ENCODE data around the gene DCC.

Gene DCC

GRCh38 chr18:53224128-53224778, 884.3 kb downstream of the DCC start:
- Histone ChIP-seq H3K36me3 (ENCODE audit: control insufficient read depth in 2 of 2, insufficient read depth in 2 of 2, low read length in 2 of 2) (no peaks in the 10 kb centered on the region), H3K27ac (ENCODE audit: low read depth in 2 of 2, low read length in 2 of 2) (no peak overlapping the region), H3K4me1 (ENCODE audit: control insufficient read depth in 2 of 2, insufficient read depth in 2 of 2, low read length in 2 of 2) (no peaks in the 10 kb centered on the region), H3K4me3 (ENCODE audit: low read length in 2 of 2) (no peak overlapping the region), H3K9ac (ENCODE audit: low read depth in 1 of 2, low read length in 2 of 2) (no peak overlapping the region), H3K27me3 (ENCODE audit: control insufficient read depth in 2 of 2, insufficient read depth in 2 of 2, low read length in 2 of 2) (no peaks in the 10 kb centered on the region), H3K9me3 (ENCODE audit: control insufficient read depth in 2 of 2, low read length in 2 of 2) (no peaks in the 10 kb centered on the region)

- H3K4me1 ChIP-seq (ENCODE audit: control insufficient read depth in 2 of 2, insufficient read depth in 2 of 2, low read length in 2 of 2) = no peaks in the 10 kb centered on the region
- no peaks in the 10 kb centered on the region for H3K27me3 ChIP-seq (ENCODE audit: control insufficient read depth in 2 of 2, insufficient read depth in 2 of 2, low read length in 2 of 2)
- H3K27ac ChIP-seq (ENCODE audit: low read depth in 2 of 2, low read length in 2 of 2) = no peak overlapping the region
Measured at GRCh38 chr18:53225567-53226325, 885.7 kb downstream of the DCC start.

GRCh38 chr18:53234610-53235009, 894.6 kb downstream of the DCC start:
- Histone ChIP-seq H3K9ac (ENCODE audit: low read depth in 1 of 2, low read length in 2 of 2) (no peak overlapping the region), H3K27me3 (ENCODE audit: control insufficient read depth in 2 of 2, insufficient read depth in 2 of 2, low read length in 2 of 2) (no peaks in the 10 kb centered on the region), H3K4me1 (ENCODE audit: control insufficient read depth in 2 of 2, insufficient read depth in 2 of 2, low read length in 2 of 2) (no peaks in the 10 kb centered on the region), H3K4me3 (ENCODE audit: low read length in 2 of 2) (no peak overlapping the region), H3K36me3 (ENCODE audit: control insufficient read depth in 2 of 2, insufficient read depth in 2 of 2, low read length in 2 of 2) (no peaks in the 10 kb centered on the region), H3K9me3 (ENCODE audit: control insufficient read depth in 2 of 2, low read length in 2 of 2) (no peaks in the 10 kb centered on the region), H3K27ac (ENCODE audit: low read depth in 2 of 2, low read length in 2 of 2) (no peak overlapping the region)

More at GRCh38 chr18:53225567-53226325, 885.7 kb downstream of the DCC start:
- Histone ChIP-seq H3K9ac (ENCODE audit: low read depth in 1 of 2, low read length in 2 of 2) (no peak overlapping the region), H3K4me3 (ENCODE audit: low read length in 2 of 2) (no peak overlapping the region), H3K36me3 (ENCODE audit: control insufficient read depth in 2 of 2, insufficient read depth in 2 of 2, low read length in 2 of 2) (no peaks in the 10 kb centered on the region), H3K9me3 (ENCODE audit: control insufficient read depth in 2 of 2, low read length in 2 of 2) (no peaks in the 10 kb centered on the region)

GRCh38 chr18:53241161-53241560, 901.2 kb downstream of the DCC start:
- Histone ChIP-seq H3K36me3 (ENCODE audit: control insufficient read depth in 2 of 2, insufficient read depth in 2 of 2, low read length in 2 of 2) (no peaks in the 10 kb centered on the region), H3K4me1 (ENCODE audit: control insufficient read depth in 2 of 2, insufficient read depth in 2 of 2, low read length in 2 of 2) (no peaks in the 10 kb centered on the region), H3K27ac (ENCODE audit: low read depth in 2 of 2, low read length in 2 of 2) (no peak overlapping the region), H3K4me3 (ENCODE audit: low read length in 2 of 2) (no peak overlapping the region), H3K27me3 (ENCODE audit: control insufficient read depth in 2 of 2, insufficient read depth in 2 of 2, low read length in 2 of 2) (no peaks in the 10 kb centered on the region), H3K9me3 (ENCODE audit: control insufficient read depth in 2 of 2, low read length in 2 of 2) (no peaks in the 10 kb centered on the region), H3K9ac (ENCODE audit: low read depth in 1 of 2, low read length in 2 of 2) (no peak overlapping the region)

- H3K27me3 ChIP-seq (ENCODE audit: control insufficient read depth in 2 of 2, insufficient read depth in 2 of 2, low read length in 2 of 2) = no peaks in the 10 kb centered on the region
- no peaks in the 10 kb centered on the region for H3K36me3 ChIP-seq (ENCODE audit: control insufficient read depth in 2 of 2, insufficient read depth in 2 of 2, low read length in 2 of 2)
- H3K9ac ChIP-seq (ENCODE audit: low read depth in 1 of 2, low read length in 2 of 2) = no peak overlapping the region
- no peak overlapping the region for H3K27ac ChIP-seq (ENCODE audit: low read depth in 2 of 2, low read length in 2 of 2)
- no peaks in the 10 kb centered on the region for H3K4me1 ChIP-seq (ENCODE audit: control insufficient read depth in 2 of 2, insufficient read depth in 2 of 2, low read length in 2 of 2)
- H3K4me3 ChIP-seq (ENCODE audit: low read length in 2 of 2) = no peak overlapping the region
- no peaks in the 10 kb centered on the region for H3K9me3 ChIP-seq (ENCODE audit: control insufficient read depth in 2 of 2, low read length in 2 of 2)
Measured at GRCh38 chr18:53253789-53254188, 913.8 kb downstream of the DCC start.

GRCh38 chr18:53254265-53254664, 914.3 kb downstream of the DCC start:
- Histone ChIP-seq H3K4me3 (ENCODE audit: low read length in 2 of 2) (no peak overlapping the region), H3K36me3 (ENCODE audit: control insufficient read depth in 2 of 2, insufficient read depth in 2 of 2, low read length in 2 of 2) (no peaks in the 10 kb centered on the region)

GRCh38 chr18:53261241-53261640, 921.2 kb downstream of the DCC start:
- Histone ChIP-seq H3K9me3 (ENCODE audit: control insufficient read depth in 2 of 2, low read length in 2 of 2) (no peaks in the 10 kb centered on the region), H3K36me3 (ENCODE audit: control insufficient read depth in 2 of 2, insufficient read depth in 2 of 2, low read length in 2 of 2) (no peaks in the 10 kb centered on the region), H3K9ac (ENCODE audit: low read depth in 1 of 2, low read length in 2 of 2) (no peak overlapping the region), H3K4me3 (ENCODE audit: low read length in 2 of 2) (no peak overlapping the region), H3K27me3 (ENCODE audit: control insufficient read depth in 2 of 2, insufficient read depth in 2 of 2, low read length in 2 of 2) (no peaks in the 10 kb centered on the region), H3K4me1 (ENCODE audit: control insufficient read depth in 2 of 2, insufficient read depth in 2 of 2, low read length in 2 of 2) (no peaks in the 10 kb centered on the region), H3K27ac (ENCODE audit: low read depth in 2 of 2, low read length in 2 of 2) (no peak overlapping the region)

More at GRCh38 chr18:53254265-53254664, 914.3 kb downstream of the DCC start:
- H3K9me3 ChIP-seq (ENCODE audit: control insufficient read depth in 2 of 2, low read length in 2 of 2) = no peaks in the 10 kb centered on the region
- no peak overlapping the region for H3K9ac ChIP-seq (ENCODE audit: low read depth in 1 of 2, low read length in 2 of 2)
- no peaks in the 10 kb centered on the region for H3K27me3 ChIP-seq (ENCODE audit: control insufficient read depth in 2 of 2, insufficient read depth in 2 of 2, low read length in 2 of 2)
- H3K4me1 ChIP-seq (ENCODE audit: control insufficient read depth in 2 of 2, insufficient read depth in 2 of 2, low read length in 2 of 2) = no peaks in the 10 kb centered on the region
- H3K27ac ChIP-seq (ENCODE audit: low read depth in 2 of 2, low read length in 2 of 2) = no peak overlapping the region

- H3K36me3 ChIP-seq (ENCODE audit: control insufficient read depth in 2 of 2, insufficient read depth in 2 of 2, low read length in 2 of 2) = no peaks in the 10 kb centered on the region
- no peaks in the 10 kb centered on the region for H3K4me1 ChIP-seq (ENCODE audit: control insufficient read depth in 2 of 2, insufficient read depth in 2 of 2, low read length in 2 of 2)
- no peak overlapping the region for H3K4me3 ChIP-seq (ENCODE audit: low read length in 2 of 2)
- no peaks in the 10 kb centered on the region for H3K9me3 ChIP-seq (ENCODE audit: control insufficient read depth in 2 of 2, low read length in 2 of 2)
- H3K27ac ChIP-seq (ENCODE audit: low read depth in 2 of 2, low read length in 2 of 2) = no peak overlapping the region
- no peak overlapping the region for H3K9ac ChIP-seq (ENCODE audit: low read depth in 1 of 2, low read length in 2 of 2)
- no peaks in the 10 kb centered on the region for H3K27me3 ChIP-seq (ENCODE audit: control insufficient read depth in 2 of 2, insufficient read depth in 2 of 2, low read length in 2 of 2)
Measured at GRCh38 chr18:53266850-53267249, 926.9 kb downstream of the DCC start.

GRCh38 chr18:53268455-53268854, 928.5 kb downstream of the DCC start:
- Histone ChIP-seq H3K4me1 (ENCODE audit: control insufficient read depth in 2 of 2, insufficient read depth in 2 of 2, low read length in 2 of 2) (no peaks in the 10 kb centered on the region), H3K9me3 (ENCODE audit: control insufficient read depth in 2 of 2, low read length in 2 of 2) (no peaks in the 10 kb centered on the region), H3K9ac (ENCODE audit: low read depth in 1 of 2, low read length in 2 of 2) (no peak overlapping the region), H3K27me3 (ENCODE audit: control insufficient read depth in 2 of 2, insufficient read depth in 2 of 2, low read length in 2 of 2) (no peaks in the 10 kb centered on the region), H3K36me3 (ENCODE audit: control insufficient read depth in 2 of 2, insufficient read depth in 2 of 2, low read length in 2 of 2) (no peaks in the 10 kb centered on the region), H3K4me3 (ENCODE audit: low read length in 2 of 2) (no peak overlapping the region), H3K27ac (ENCODE audit: low read depth in 2 of 2, low read length in 2 of 2) (no peak overlapping the region)

- H3K4me3 ChIP-seq (ENCODE audit: low read length in 2 of 2) = no peak overlapping the region
- no peaks in the 10 kb centered on the region for H3K27me3 ChIP-seq (ENCODE audit: control insufficient read depth in 2 of 2, insufficient read depth in 2 of 2, low read length in 2 of 2)
- no peaks in the 10 kb centered on the region for H3K4me1 ChIP-seq (ENCODE audit: control insufficient read depth in 2 of 2, insufficient read depth in 2 of 2, low read length in 2 of 2)
- no peak overlapping the region for H3K27ac ChIP-seq (ENCODE audit: low read depth in 2 of 2, low read length in 2 of 2)
- no peaks in the 10 kb centered on the region for H3K9me3 ChIP-seq (ENCODE audit: control insufficient read depth in 2 of 2, low read length in 2 of 2)
- no peak overlapping the region for H3K9ac ChIP-seq (ENCODE audit: low read depth in 1 of 2, low read length in 2 of 2)
- H3K36me3 ChIP-seq (ENCODE audit: control insufficient read depth in 2 of 2, insufficient read depth in 2 of 2, low read length in 2 of 2) = no peaks in the 10 kb centered on the region
Measured at GRCh38 chr18:53281406-53281805, 941.4 kb downstream of the DCC start.
